Testis (tissue), 3 donors: ENCODE data around the gene RAB18. TPM values are rescaled to one million over a fixed set of nuclear protein-coding genes. Genes with fewer than 3 reads are reported as not detected.
A peak's percentile ranks its signal among the peaks of the same experiment; 100 is the strongest.

Experiments used
- DNase-seq: peaks from one replicate; pipeline ENCODE4 v3.0.0-alpha.2; 2019
- H3K27ac ChIP-seq, 2 donors: fragments of 200-600 bp; sonication (generic); one replicate each; pipeline ENCODE4 v1.5.1; 2019
- H3K27me3 ChIP-seq: fragments of 200-600 bp; sonication (generic); one replicate; pipeline ENCODE4 v1.5.1; 2019
- H3K36me3 ChIP-seq: fragments of 200-600 bp; sonication (generic); one replicate; pipeline ENCODE4 v1.5.1; 2017; ENCODE audit warnings: low read depth; ENCODE audit errors: missing control alignments
- H3K4me1 ChIP-seq: fragments of 200-600 bp; sonication (generic); one replicate; pipeline ENCODE4 v1.5.1; 2019
- H3K4me3 ChIP-seq, 2 donors: fragments of 200-600 bp; sonication (generic); one replicate each; pipeline ENCODE4 v1.5.1; 2017 to 2019
- H3K9me3 ChIP-seq: fragments of 200-600 bp; sonication (generic); one replicate; pipeline ENCODE4 v1.5.1; 2017
- CTCF ChIP-seq, 3 experiments: fragments of 450-650 bp in 2 of 3; fragments of 200-600 bp in 1 of 3; sonication (generic) in 1 of 3; IDR thresholded peaks; one replicate each; pipeline ENCODE4 v1.5.1; 2016 to 2019; ENCODE audit warnings: antibody characterized with exemption in 3 of 3, mild to moderate bottlenecking in 2 of 3, moderate library complexity in 1 of 3
- POLR2A ChIP-seq: fragments of 450-650 bp; IDR thresholded peaks from one replicate; pipeline ENCODE4 v1.6.1; 2017; ENCODE audit warnings: antibody characterized with exemption, mild to moderate bottlenecking, moderate library complexity
- WGBS, 2 donors: methylation state at CpG; one replicate each; pipeline ENCODE4 v1.1.5; 2018; 5-methylcytosine and 5-hydroxymethylcytosine counted together
- intact Hi-C: fragments of 100-400 bp; cut with DNase I; formaldehyde crosslinking; loops from one replicate; pipeline ENCODE4 v1.15.1; 2023; ENCODE audit warnings: low total_unique reads
- polyA plus RNA-seq: library from polyadenylated mRNA; stranded (reverse); fragments of 350-450 nt; fragmentation: Illumina TruSeq; extraction: RNeasy Lipid Tissue Mini Kit (QIAGEN cat#74804); gene quantifications from one replicate; pipeline ENCODE4 v1.2.3, GENCODE V29; 2014; ENCODE audit warnings: low read depth, low replicate concordance; ENCODE audit not compliant: insufficient read depth
- total RNA-seq, 2 donors: library from RNA; depleted of rRNA; stranded (reverse); fragments of >200 nt; gene quantifications; one replicate each; pipeline ENCODE4 v1.2.3, GENCODE V29; 2016

The RAB18 gene
- total and polyA plus RNA-seq, 3 donors from 2014 or later = 51.6 to 99.8 (median 53.1) TPM

- TF ChIP-seq POLR2A (no peak), CTCF (IDR thresholded peaks at IDR 0.05) (no peak)
- Histone ChIP-seq H3K4me3 (no peak overlapping the region), H3K36me3 (no peaks in the 10 kb centered on the region), H3K27ac (no peak overlapping the region), H3K27me3 (no peaks in the 10 kb centered on the region), H3K4me1 (no peaks in the 10 kb centered on the region), H3K9me3 (no peaks in the 10 kb centered on the region)
- intact Hi-C loops = no loop called here
- WGBS, 2 donors = 84 to 91% methylated on average over 3 of the region's 3 CpGs
- no peak for DNase-seq
These were observed 43.4 kb downstream of the RAB18 start for GRCh38 chr10:27547482-27547881.

- Histone ChIP-seq H3K9me3 (no peaks in the 10 kb centered on the region), H3K27me3 (no peaks in the 10 kb centered on the region), H3K36me3 (no peaks in the 10 kb centered on the region), H3K4me3 (no peak overlapping the region), H3K27ac (no peak overlapping the region), H3K4me1 (no peaks in the 10 kb centered on the region)
- DNase-seq = no peak
- TF ChIP-seq POLR2A (no peak), CTCF (IDR thresholded peaks at IDR 0.05) (no peak)
- WGBS, 2 donors = 68 to 86% methylated on average over 6 of the region's 6 CpGs
- intact Hi-C loops = loop anchor here (10.0 kb wide), 1 partner anchor 104 kb away; no protein-coding TSS in a partner anchor
These were observed 46.7 kb downstream of the RAB18 start for GRCh38 chr10:27550823-27551222.

GRCh38 chr10:27558612-27559020 is 54.5 kb downstream of the RAB18 start:
- DNase-seq = peak; percentile 70
- Histone ChIP-seq H3K4me3 (no peak overlapping the region), H3K27ac (no peak overlapping the region), H3K36me3 (no peaks in the 10 kb centered on the region), H3K9me3 (no peaks in the 10 kb centered on the region), H3K27me3 (no peaks in the 10 kb centered on the region), H3K4me1 (no peaks in the 10 kb centered on the region)
- 3 to 5% methylated on average over 3 of the region's 3 CpGs for WGBS, 2 donors
- intact Hi-C loops = loop anchor here (10.0 kb wide), 1 partner anchor 96 kb away; no protein-coding TSS in a partner anchor
- no peak for TF ChIP-seq POLR2A
- peak; percentile 22 to 70 (median 58) for TF ChIP-seq CTCF (IDR thresholded peaks at IDR 0.05)

GRCh38 chr10:27561334-27561733 is 57.2 kb downstream of the RAB18 start:
- no peaks in the 10 kb centered on the region for H3K4me1 ChIP-seq
- intact Hi-C loops = no loop called here
- H3K36me3 ChIP-seq = no peaks in the 10 kb centered on the region
- TF ChIP-seq CTCF (IDR thresholded peaks at IDR 0.05) (no peak), POLR2A (no peak)
- DNase-seq = no peak
- 88 to 93% methylated on average over 2 of the region's 2 CpGs for WGBS, 2 donors
- no peak overlapping the region for H3K4me3 ChIP-seq
- no peaks in the 10 kb centered on the region for H3K9me3 ChIP-seq
- H3K27me3 ChIP-seq = no peaks in the 10 kb centered on the region
- H3K27ac ChIP-seq = no peak overlapping the region

- intact Hi-C loops = no loop called here
- DNase-seq = no peak
- no peaks in the 10 kb centered on the region for H3K4me1 ChIP-seq
- H3K27ac ChIP-seq = no peak overlapping the region
- no peaks in the 10 kb centered on the region for H3K36me3 ChIP-seq
- no peaks in the 10 kb centered on the region for H3K9me3 ChIP-seq
- no peak for TF ChIP-seq POLR2A
- no peak for TF ChIP-seq CTCF (IDR thresholded peaks at IDR 0.05)
- no peak overlapping the region for H3K4me3 ChIP-seq
- 73 to 85% methylated on average over 1 of the region's 1 CpG for WGBS, 2 donors
- no peaks in the 10 kb centered on the region for H3K27me3 ChIP-seq
These were observed 60.3 kb downstream of the RAB18 start for GRCh38 chr10:27564398-27564797.
